HL-60 (cell line): Measurements from ENCODE around the gene RHCG.

ENCODE experiments used
- GABPA ChIP-seq: IDR thresholded peaks from 2 replicates; pipeline ENCODE4 v1.6.1; 2012; ENCODE audit warnings: low read depth
- POLR2AphosphoS5 ChIP-seq: IDR thresholded peaks from 2 replicates; pipeline ENCODE4 v1.6.1; 2012; ENCODE audit warnings: low read depth
- TF ChIP-seq, protein P1 (sequence below): IDR thresholded peaks from one replicate; pipeline ENCODE4 v1.5.1; 2011; ENCODE audit warnings: low read length, control low read depth, inconsistent platforms; ENCODE audit not compliant: insufficient read depth
- TF ChIP-seq, protein P2 (sequence below): IDR thresholded peaks from 2 replicates; pipeline ENCODE4 v1.6.1; 2012; ENCODE audit warnings: low read depth; ENCODE audit not compliant: insufficient replicate concordance

- TF ChIP-seq, protein P1, sequence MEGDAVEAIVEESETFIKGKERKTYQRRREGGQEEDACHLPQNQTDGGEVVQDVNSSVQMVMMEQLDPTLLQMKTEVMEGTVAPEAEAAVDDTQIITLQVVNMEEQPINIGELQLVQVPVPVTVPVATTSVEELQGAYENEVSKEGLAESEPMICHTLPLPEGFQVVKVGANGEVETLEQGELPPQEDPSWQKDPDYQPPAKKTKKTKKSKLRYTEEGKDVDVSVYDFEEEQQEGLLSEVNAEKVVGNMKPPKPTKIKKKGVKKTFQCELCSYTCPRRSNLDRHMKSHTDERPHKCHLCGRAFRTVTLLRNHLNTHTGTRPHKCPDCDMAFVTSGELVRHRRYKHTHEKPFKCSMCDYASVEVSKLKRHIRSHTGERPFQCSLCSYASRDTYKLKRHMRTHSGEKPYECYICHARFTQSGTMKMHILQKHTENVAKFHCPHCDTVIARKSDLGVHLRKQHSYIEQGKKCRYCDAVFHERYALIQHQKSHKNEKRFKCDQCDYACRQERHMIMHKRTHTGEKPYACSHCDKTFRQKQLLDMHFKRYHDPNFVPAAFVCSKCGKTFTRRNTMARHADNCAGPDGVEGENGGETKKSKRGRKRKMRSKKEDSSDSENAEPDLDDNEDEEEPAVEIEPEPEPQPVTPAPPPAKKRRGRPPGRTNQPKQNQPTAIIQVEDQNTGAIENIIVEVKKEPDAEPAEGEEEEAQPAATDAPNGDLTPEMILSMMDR = no peak
- TF ChIP-seq POLR2AphosphoS5 (no peak), GABPA (no peak)
- TF ChIP-seq, protein P2, sequence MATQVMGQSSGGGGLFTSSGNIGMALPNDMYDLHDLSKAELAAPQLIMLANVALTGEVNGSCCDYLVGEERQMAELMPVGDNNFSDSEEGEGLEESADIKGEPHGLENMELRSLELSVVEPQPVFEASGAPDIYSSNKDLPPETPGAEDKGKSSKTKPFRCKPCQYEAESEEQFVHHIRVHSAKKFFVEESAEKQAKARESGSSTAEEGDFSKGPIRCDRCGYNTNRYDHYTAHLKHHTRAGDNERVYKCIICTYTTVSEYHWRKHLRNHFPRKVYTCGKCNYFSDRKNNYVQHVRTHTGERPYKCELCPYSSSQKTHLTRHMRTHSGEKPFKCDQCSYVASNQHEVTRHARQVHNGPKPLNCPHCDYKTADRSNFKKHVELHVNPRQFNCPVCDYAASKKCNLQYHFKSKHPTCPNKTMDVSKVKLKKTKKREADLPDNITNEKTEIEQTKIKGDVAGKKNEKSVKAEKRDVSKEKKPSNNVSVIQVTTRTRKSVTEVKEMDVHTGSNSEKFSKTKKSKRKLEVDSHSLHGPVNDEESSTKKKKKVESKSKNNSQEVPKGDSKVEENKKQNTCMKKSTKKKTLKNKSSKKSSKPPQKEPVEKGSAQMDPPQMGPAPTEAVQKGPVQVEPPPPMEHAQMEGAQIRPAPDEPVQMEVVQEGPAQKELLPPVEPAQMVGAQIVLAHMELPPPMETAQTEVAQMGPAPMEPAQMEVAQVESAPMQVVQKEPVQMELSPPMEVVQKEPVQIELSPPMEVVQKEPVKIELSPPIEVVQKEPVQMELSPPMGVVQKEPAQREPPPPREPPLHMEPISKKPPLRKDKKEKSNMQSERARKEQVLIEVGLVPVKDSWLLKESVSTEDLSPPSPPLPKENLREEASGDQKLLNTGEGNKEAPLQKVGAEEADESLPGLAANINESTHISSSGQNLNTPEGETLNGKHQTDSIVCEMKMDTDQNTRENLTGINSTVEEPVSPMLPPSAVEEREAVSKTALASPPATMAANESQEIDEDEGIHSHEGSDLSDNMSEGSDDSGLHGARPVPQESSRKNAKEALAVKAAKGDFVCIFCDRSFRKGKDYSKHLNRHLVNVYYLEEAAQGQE = no peak
These were observed 6.1 kb downstream of the RHCG start for GRCh38 chr15:89490081-89490813.
